ENCODE measurements around the gene CRB2.

- TF ChIP-seq, protein P1, sequence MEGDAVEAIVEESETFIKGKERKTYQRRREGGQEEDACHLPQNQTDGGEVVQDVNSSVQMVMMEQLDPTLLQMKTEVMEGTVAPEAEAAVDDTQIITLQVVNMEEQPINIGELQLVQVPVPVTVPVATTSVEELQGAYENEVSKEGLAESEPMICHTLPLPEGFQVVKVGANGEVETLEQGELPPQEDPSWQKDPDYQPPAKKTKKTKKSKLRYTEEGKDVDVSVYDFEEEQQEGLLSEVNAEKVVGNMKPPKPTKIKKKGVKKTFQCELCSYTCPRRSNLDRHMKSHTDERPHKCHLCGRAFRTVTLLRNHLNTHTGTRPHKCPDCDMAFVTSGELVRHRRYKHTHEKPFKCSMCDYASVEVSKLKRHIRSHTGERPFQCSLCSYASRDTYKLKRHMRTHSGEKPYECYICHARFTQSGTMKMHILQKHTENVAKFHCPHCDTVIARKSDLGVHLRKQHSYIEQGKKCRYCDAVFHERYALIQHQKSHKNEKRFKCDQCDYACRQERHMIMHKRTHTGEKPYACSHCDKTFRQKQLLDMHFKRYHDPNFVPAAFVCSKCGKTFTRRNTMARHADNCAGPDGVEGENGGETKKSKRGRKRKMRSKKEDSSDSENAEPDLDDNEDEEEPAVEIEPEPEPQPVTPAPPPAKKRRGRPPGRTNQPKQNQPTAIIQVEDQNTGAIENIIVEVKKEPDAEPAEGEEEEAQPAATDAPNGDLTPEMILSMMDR (IDR thresholded peaks at IDR 0.05; ENCODE audit: low read depth, low read length), result no peak
- no peak for TF ChIP-seq POLR2A (IDR thresholded peaks at IDR 0.05; ENCODE audit: extremely low read depth, insufficient read length)
- no peak for TF ChIP-seq MYC (IDR thresholded peaks at IDR 0.05; ENCODE audit: low read depth, low read length)
- TF ChIP-seq, protein P2, sequence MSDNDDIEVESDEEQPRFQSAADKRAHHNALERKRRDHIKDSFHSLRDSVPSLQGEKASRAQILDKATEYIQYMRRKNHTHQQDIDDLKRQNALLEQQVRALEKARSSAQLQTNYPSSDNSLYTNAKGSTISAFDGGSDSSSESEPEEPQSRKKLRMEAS (IDR thresholded peaks at IDR 0.05; ENCODE audit: low read depth, low read length), result no peak
Observed at GRCh38 chr9:123343443-123344191, 12.4 kb upstream of the CRB2 start.
